IMR-90 (cell line): Measurements from ENCODE around the gene TRIM47. TPM values are rescaled to one million over a fixed set of nuclear protein-coding genes. Genes with fewer than 3 reads are reported as not detected.
A peak's percentile ranks its signal among the peaks of the same experiment; 100 is the strongest.

Experiments
- ATAC-seq: fragments of 200-7000 bp; cut with Tn5 transposase; 2 replicates; pipeline ENCODE4 v1.9.1; 2020; ENCODE audit warnings: low read depth, mild to moderate bottlenecking, moderate library complexity
- BruUV-seq: library from RNA; stranded (reverse); fragments of 400-500 nt; replicated peaks from 2 replicates; lab custom pipeline; 2021; lab: Mats Ljungman, UMichigan
- CTCF ChIA-PET: fragments of 300-600 bp; formaldehyde crosslinking; extraction: SDS; loops from one replicate; lab custom pipeline; 2021; ENCODE audit warnings: antibody characterized with exemption; lab: Yijun Ruan, JAX
- POLR2A ChIA-PET: fragments of 300-600 bp; sonication (Branson Sonifier 250); formaldehyde crosslinking; loops from one replicate; lab custom pipeline; 2022; ENCODE audit warnings: antibody characterized with exemption; ENCODE audit not compliant: unreplicated experiment; lab: Charles Lee
- DNase-seq: peaks from one replicate; pipeline ENCODE4 v3.0.0; 2013
- H2AFZ ChIP-seq: replicated peaks from 2 replicates; pipeline ENCODE3; 2013; ENCODE audit warnings: low read length, mild to moderate bottlenecking; ENCODE audit not compliant: poor library complexity
- H2AK5ac ChIP-seq: 2 replicates; pipeline ENCODE4 v1.6.1; 2013; ENCODE audit warnings: low read depth, low read length, inconsistent platforms
- H2AK9ac ChIP-seq: replicated peaks from 2 replicates; pipeline ENCODE3; 2013; ENCODE audit warnings: mild to moderate bottlenecking, low read depth, low read length, moderate library complexity; ENCODE audit not compliant: poor library complexity
- H2BK120ac ChIP-seq: 2 replicates; pipeline ENCODE4 v1.6.1; 2013; ENCODE audit warnings: low read depth, low read length, inconsistent platforms
- H2BK15ac ChIP-seq: 3 replicates; pipeline ENCODE4 v1.6.1; 2013; ENCODE audit warnings: low read depth, low read length, inconsistent platforms
- H2BK20ac ChIP-seq: 2 replicates; pipeline ENCODE4 v1.6.1; 2013; ENCODE audit warnings: low read depth, mild to moderate bottlenecking, inconsistent platforms, low read length, moderate library complexity
- H2BK5ac ChIP-seq: 2 replicates; pipeline ENCODE4 v1.6.1; 2013; ENCODE audit warnings: mild to moderate bottlenecking, low read depth, low read length, inconsistent platforms; ENCODE audit not compliant: poor library complexity, severe bottlenecking
- H3K14ac ChIP-seq: replicated peaks from 2 replicates; pipeline ENCODE4 v1.6.1; 2013; ENCODE audit warnings: low read depth, low read length, inconsistent platforms
- H3K18ac ChIP-seq: 2 replicates; pipeline ENCODE4 v1.6.1; 2013; ENCODE audit warnings: low read depth, low read length, control low read depth
- H3K23ac ChIP-seq: 2 replicates; pipeline ENCODE4 v1.6.1; 2013; ENCODE audit warnings: low read depth, low read length, inconsistent platforms
- H3K27ac ChIP-seq: 2 replicates; pipeline ENCODE4 v1.5.1; 2013; ENCODE audit warnings: mild to moderate bottlenecking, control low read depth, low read length; ENCODE audit not compliant: insufficient read depth
- H3K27me3 ChIP-seq: 2 replicates; pipeline ENCODE4 v1.6.1; 2013; ENCODE audit warnings: low read length; ENCODE audit not compliant: control insufficient read depth, insufficient read depth
- H3K36me3 ChIP-seq: 2 replicates; pipeline ENCODE4 v1.6.1; 2013; ENCODE audit warnings: low read length, mixed read lengths; ENCODE audit not compliant: control insufficient read depth, insufficient read depth
- H3K4ac ChIP-seq: 2 replicates; pipeline ENCODE4 v1.6.1; 2013; ENCODE audit warnings: low read depth, low read length, inconsistent platforms
- H3K4me1 ChIP-seq: 2 replicates; pipeline ENCODE4 v1.6.1; 2013; ENCODE audit warnings: low read length, mixed read lengths; ENCODE audit not compliant: control insufficient read depth, insufficient read depth
- H3K4me2 ChIP-seq: 2 replicates; pipeline ENCODE4 v1.6.1; 2013; ENCODE audit warnings: low read depth, mild to moderate bottlenecking, control low read depth, low read length, moderate library complexity
- H3K4me3 ChIP-seq: 2 replicates; pipeline ENCODE4 v1.5.1; 2013; ENCODE audit warnings: low read depth, mild to moderate bottlenecking, control low read depth, low read length, moderate library complexity; ENCODE audit not compliant: insufficient read depth
- H3K56ac ChIP-seq: 2 replicates; pipeline ENCODE4 v1.6.1; 2013; ENCODE audit warnings: low read length, inconsistent platforms; ENCODE audit not compliant: insufficient read depth; ENCODE audit errors: extremely low read depth
- H3K79me1 ChIP-seq, 2 experiments: 2 replicates each; pipeline ENCODE4 v1.6.1; 2013; ENCODE audit warnings: low read length in 2 of 2, inconsistent platforms in 1 of 2, low read depth in 1 of 2
- H3K9ac ChIP-seq: 2 replicates; pipeline ENCODE4 v1.6.1; 2013; ENCODE audit warnings: low read depth, low read length, control low read depth
- H3K9me1 ChIP-seq: 2 replicates; pipeline ENCODE4 v1.6.1; 2013; ENCODE audit warnings: low read length, inconsistent platforms; ENCODE audit not compliant: insufficient read depth
- H3K9me3 ChIP-seq: 2 replicates; pipeline ENCODE4 v1.6.1; 2013; ENCODE audit warnings: low read length; ENCODE audit not compliant: control insufficient read depth, insufficient read depth
- H4K20me1 ChIP-seq: 2 replicates; pipeline ENCODE4 v1.6.1; 2013; ENCODE audit warnings: low read length, inconsistent platforms; ENCODE audit not compliant: insufficient read depth
- H4K5ac ChIP-seq: 2 replicates; pipeline ENCODE4 v1.6.1; 2013; ENCODE audit warnings: mild to moderate bottlenecking, low read depth, low read length, control low read depth
- H4K8ac ChIP-seq, 2 experiments: 2 replicates each; pipeline ENCODE4 v1.6.1; 2013; ENCODE audit warnings: low read depth in 2 of 2, low read length in 2 of 2, control low read depth in 1 of 2, inconsistent platforms in 1 of 2
- H4K91ac ChIP-seq: 2 replicates; pipeline ENCODE4 v1.6.1; 2013; ENCODE audit warnings: low read depth, low read length, inconsistent platforms; ENCODE audit not compliant: insufficient read depth
- CEBPB ChIP-seq: IDR thresholded peaks from 2 replicates; pipeline ENCODE4 v1.6.1; 2012; ENCODE audit warnings: low read depth, low read length, improper control_type of control experiment
- CTCF ChIP-seq: conservative IDR thresholded peaks from 2 replicates; pipeline ENCODE4 v1.5.1; 2012; ENCODE audit warnings: mild to moderate bottlenecking, low read depth, low read length, improper control_type of control experiment
- ELK1 ChIP-seq: fragments of 150-350 bp; IDR thresholded peaks from 2 replicates; pipeline ENCODE4 v1.6.1; 2016; ENCODE audit warnings: low read depth, mild to moderate bottlenecking, low read length, moderate library complexity, borderline replicate concordance
- FOS ChIP-seq: fragments of 150-350 bp; IDR thresholded peaks from 2 replicates; pipeline ENCODE4 v1.6.1; 2016; ENCODE audit warnings: low read depth, low read length
- MAZ ChIP-seq: IDR thresholded peaks from 2 replicates; pipeline ENCODE4 v1.6.1; 2012; ENCODE audit warnings: low read depth, mild to moderate bottlenecking, low read length, improper control_type of control experiment, moderate library complexity, borderline replicate concordance
- NFE2L2 ChIP-seq: fragments of 150-350 bp; IDR thresholded peaks from 2 replicates; pipeline ENCODE4 v1.6.1; 2016; ENCODE audit warnings: low read depth, mild to moderate bottlenecking, low read length
- POLR2A ChIP-seq: IDR thresholded peaks from 2 replicates; pipeline ENCODE4 v1.6.1; 2012; ENCODE audit warnings: mild to moderate bottlenecking, low read depth, low read length
- RAD21 ChIP-seq: IDR thresholded peaks from 2 replicates; pipeline ENCODE4 v1.6.1; 2012; ENCODE audit warnings: low read length, improper control_type of control experiment
- RCOR1 ChIP-seq: IDR thresholded peaks from 2 replicates; pipeline ENCODE4 v1.6.1; 2012; ENCODE audit warnings: mild to moderate bottlenecking, low read length, improper control_type of control experiment; ENCODE audit not compliant: insufficient replicate concordance
- RFX5 ChIP-seq: IDR thresholded peaks from 2 replicates; pipeline ENCODE4 v1.8.0; 2012; ENCODE audit warnings: low read depth, mild to moderate bottlenecking, low read length, moderate library complexity
- SMC3 ChIP-seq: fragments of 150-350 bp; IDR thresholded peaks from 2 replicates; pipeline ENCODE4 v1.6.1; 2016; ENCODE audit warnings: low read depth, mild to moderate bottlenecking, antibody characterized with exemption, low read length, moderate library complexity
- USF2 ChIP-seq: fragments of 150-350 bp; IDR thresholded peaks from 2 replicates; pipeline ENCODE4 v1.6.1; 2017; ENCODE audit warnings: mild to moderate bottlenecking, antibody characterized with exemption, low read length, low read depth
- WGBS, 2 experiments: methylation state at CpG; one replicate each; pipeline versions ENCODE4 v1.1.5 to v1.1.7; 2013; ENCODE audit warnings: missing lambda C conversion rate in 2 of 2; ENCODE audit not compliant: insufficient read length in 1 of 2; ENCODE audit errors: extremely low coverage in 2 of 2; 5-methylcytosine and 5-hydroxymethylcytosine counted together
- dilution Hi-C: fragments of 300-500 bp; cut with HindIII; formaldehyde crosslinking; loops from one replicate; pipeline ENCODE4 v1.14.3; 2018; ENCODE audit warnings: low sequenced_read_pairs; ENCODE audit not compliant: unreplicated experiment
- in situ Hi-C: fragments of 300-500 bp; cut with MboI; formaldehyde crosslinking; loops from 3 replicates; pipeline ENCODE4 v1.14.3; 2019; ENCODE audit warnings: low sequenced_read_pairs, inconsistent platforms, mixed read lengths
- intact Hi-C: fragments of 100-400 bp; cut with micrococcal nuclease; formaldehyde crosslinking; loops from 2 replicates; pipeline ENCODE4 v1.10.0; 2022
- polyA plus RNA-seq, 3 experiments: library from polyadenylated mRNA; depleted of rRNA; stranded (reverse); fragments of >200 nt; gene quantifications; 2 replicates each; pipeline ENCODE4 v1.2.3, GENCODE V29; 2012; ENCODE audit warnings: low replicate concordance in 1 of 3
- total RNA-seq: library from RNA; depleted of rRNA; stranded (reverse); fragments of >200 nt; gene quantifications from 2 replicates; pipeline ENCODE4 v1.2.3, GENCODE V29; 2012

TRIM47 gene
- total and polyA plus RNA-seq, 2 of the 4 experiments (the other 2 are of a cell fraction) = 1.4 to 7.5 TPM

GRCh38 chr17:75876938-75877751, 1.2 kb downstream of the TRIM47 start:
- peaks cover 26% of the 10 kb centered on the region for H3K4me1 ChIP-seq
- dilution Hi-C loops (no loop called here), in situ Hi-C loops (no loop called here), intact Hi-C loops (loop anchor here (10.0 kb wide), 1 partner anchor 92 kb away; the partner anchor contains the start of gene UNK)
- H3K27me3 ChIP-seq = peaks cover 3% of the 10 kb centered on the region
- peaks cover 10% of the 10 kb centered on the region; the same call in 1 of the 2 replicates for H4K20me1 ChIP-seq
- peak overlapping the region; percentile 96 for H2AK9ac ChIP-seq
- peak; percentile 97 for DNase-seq
- H3K4me3 ChIP-seq = peak overlapping the region; percentile 46
- WGBS, 2 experiments = 3% methylated on average over 15 of the region's 41 CpGs; no CpG with 5 or more reads in 1 of the 2 experiments
- ATAC-seq = peak; percentile 61
- H2AFZ ChIP-seq = peak overlapping the region; percentile 96
- no peaks in the 10 kb centered on the region for H3K9me3 ChIP-seq
- H3K14ac ChIP-seq = peak overlapping the region; percentile 58
- peak overlapping the region; percentile 47; the same call in 1 of the 3 replicates for H2BK15ac ChIP-seq
- peak overlapping the region; percentile 61 for H3K23ac ChIP-seq
- H3K4ac ChIP-seq = peak overlapping the region; percentile 82
- H2BK20ac ChIP-seq = peak overlapping the region; percentile 2; the same call in 1 of the 2 replicates
- H3K56ac ChIP-seq = peak overlapping the region; percentile 22; the same call in 1 of the 2 replicates
- ChIA-PET POLR2A (interaction anchor here (1.0 kb wide), 1 partner anchor 97 kb away, joined by 3 read pairs; no protein-coding TSS in a partner anchor), CTCF (interaction anchor here (0.6 to 1.1 kb wide), 5 partner anchors 11 to 153 kb away, joined by 3 to 5 read pairs (median 4); a partner anchor contains a TSS)
- H3K4me2 ChIP-seq = peak overlapping the region; percentile 74
- peak overlapping the region; percentile 65 for H2BK5ac ChIP-seq
- peak overlapping the region; percentile 44 to 83 for H4K8ac ChIP-seq
- no TSS peak for BruUV-seq
- peaks cover 3% of the 10 kb centered on the region; the same call in 1 of the 2 replicates for H3K9me1 ChIP-seq
- peak overlapping the region; percentile 83 for H4K91ac ChIP-seq
- H3K36me3 ChIP-seq = peaks cover 6% of the 10 kb centered on the region; the same call in 1 of the 2 replicates
- H2BK120ac ChIP-seq = peak overlapping the region; percentile 61
- peak overlapping the region; percentile 58 for H3K18ac ChIP-seq
- peak overlapping the region; percentile 64 for H3K9ac ChIP-seq
- H3K27ac ChIP-seq = peak overlapping the region; percentile 75
- peaks cover 0 to 31% of the 10 kb centered on the region in 2 experiments; a peak in 3 of 4 replicates for H3K79me1 ChIP-seq
- peak overlapping the region; percentile 98 for H2AK5ac ChIP-seq
- H4K5ac ChIP-seq = peak overlapping the region; percentile 19; the same call in 1 of the 2 replicates
- TF ChIP-seq CTCF (peak; percentile 36), CEBPB (no peak), POLR2A (peak; percentile 53; the same call in 1 of the 2 replicates), ELK1 (no peak), RAD21 (peak; percentile 33; the same call in 1 of the 2 replicates), FOS (peak; percentile 89), RFX5 (no peak), USF2 (peak; percentile 38; the same call in 1 of the 2 replicates), MAZ (peak; percentile 96), SMC3 (peak; percentile 17; the same call in 1 of the 2 replicates), RCOR1 (peak; percentile 72), NFE2L2 (0 out of 2 replicates have a peak, but pooled peaks have one; percentile 1)
